ENCODE measurements around the gene GSN.

DNA sequence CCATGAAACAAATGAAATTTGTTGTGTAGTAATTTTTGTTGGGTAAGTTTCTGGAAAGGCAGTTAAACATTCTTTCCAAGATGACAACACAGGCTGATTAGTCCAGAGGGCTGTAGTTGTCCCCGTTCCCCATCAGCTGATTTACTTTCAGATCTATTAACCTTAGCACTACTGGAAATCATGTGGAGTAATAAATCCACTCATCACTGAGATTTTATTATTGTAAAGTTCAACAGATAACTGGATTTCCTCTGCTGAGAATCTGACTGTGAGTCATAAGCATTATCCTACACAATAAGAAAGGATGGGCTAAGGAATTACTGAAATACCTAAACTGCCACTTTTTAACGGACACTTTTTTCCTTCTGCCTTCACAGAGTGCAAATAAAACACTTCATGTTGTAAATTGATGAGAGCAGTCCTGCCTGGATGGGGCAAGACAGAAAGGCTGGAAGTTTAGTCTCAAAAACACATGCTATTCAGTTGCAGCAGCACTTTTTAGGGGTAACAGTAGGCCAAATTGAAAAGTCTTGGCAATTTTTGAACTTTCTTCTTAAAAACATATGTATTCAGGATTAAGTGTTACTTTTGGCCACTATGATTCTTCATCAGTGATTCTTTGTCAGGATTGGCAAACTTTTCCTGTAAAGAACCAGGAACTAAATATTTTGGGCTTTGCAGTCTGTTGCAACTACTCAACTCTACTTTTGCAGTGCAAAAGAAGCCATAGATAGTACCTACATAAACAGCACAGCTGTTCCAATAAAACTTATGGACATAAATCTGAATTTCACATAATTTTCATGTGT lies 95.1 kb downstream of the GSN start:
- TF ChIP-seq, protein P1, sequence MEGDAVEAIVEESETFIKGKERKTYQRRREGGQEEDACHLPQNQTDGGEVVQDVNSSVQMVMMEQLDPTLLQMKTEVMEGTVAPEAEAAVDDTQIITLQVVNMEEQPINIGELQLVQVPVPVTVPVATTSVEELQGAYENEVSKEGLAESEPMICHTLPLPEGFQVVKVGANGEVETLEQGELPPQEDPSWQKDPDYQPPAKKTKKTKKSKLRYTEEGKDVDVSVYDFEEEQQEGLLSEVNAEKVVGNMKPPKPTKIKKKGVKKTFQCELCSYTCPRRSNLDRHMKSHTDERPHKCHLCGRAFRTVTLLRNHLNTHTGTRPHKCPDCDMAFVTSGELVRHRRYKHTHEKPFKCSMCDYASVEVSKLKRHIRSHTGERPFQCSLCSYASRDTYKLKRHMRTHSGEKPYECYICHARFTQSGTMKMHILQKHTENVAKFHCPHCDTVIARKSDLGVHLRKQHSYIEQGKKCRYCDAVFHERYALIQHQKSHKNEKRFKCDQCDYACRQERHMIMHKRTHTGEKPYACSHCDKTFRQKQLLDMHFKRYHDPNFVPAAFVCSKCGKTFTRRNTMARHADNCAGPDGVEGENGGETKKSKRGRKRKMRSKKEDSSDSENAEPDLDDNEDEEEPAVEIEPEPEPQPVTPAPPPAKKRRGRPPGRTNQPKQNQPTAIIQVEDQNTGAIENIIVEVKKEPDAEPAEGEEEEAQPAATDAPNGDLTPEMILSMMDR (IDR thresholded peaks at IDR 0.05 in 4 of 5, conservative IDR thresholded peaks at IDR 0.05 in 1 of 5) = no peak
- no peak for TF ChIP-seq POLR2A (IDR thresholded peaks at IDR 0.05)
